T-helper 2 cell treated with Interferon-gamma antibody and Interleukin-4, amounts not matched to agents 5 μg/mL and 100 μg/mL, for 36 hours (primary cell): Measurements from ENCODE around the gene TMEM59L.
A peak's percentile ranks its signal among the peaks of the same experiment; 100 is the strongest.

Experiments used
- DNase-seq: peaks from one replicate; pipeline ENCODE4 v3.0.0; 2021; ENCODE audit warnings: low spot score
- H3K27ac Mint-ChIP-seq: one replicate; pipeline ENCODE4 v1.8.0; 2021; ENCODE audit warnings: mild to moderate bottlenecking, mixed read lengths
- H3K27me3 Mint-ChIP-seq: one replicate; pipeline ENCODE4 v1.8.0; 2021; ENCODE audit warnings: low read depth, mixed read lengths
- H3K36me3 Mint-ChIP-seq: one replicate; pipeline ENCODE4 v1.8.0; 2021; ENCODE audit warnings: low read depth, mixed read lengths
- H3K4me1 Mint-ChIP-seq: one replicate; pipeline ENCODE4 v1.8.0; 2021; ENCODE audit warnings: low read depth, mixed read lengths
- H3K4me3 Mint-ChIP-seq: one replicate; pipeline ENCODE4 v1.8.0; 2022; ENCODE audit warnings: mild to moderate bottlenecking, moderate library complexity, mixed read lengths
- H3K9me3 Mint-ChIP-seq: one replicate; pipeline ENCODE4 v1.8.0; 2021; ENCODE audit warnings: mixed read lengths

Gene TMEM59L

GRCh38 chr19:18648973-18649315 is 36.3 kb downstream of the TMEM59L start:
- Mint-ChIP-seq H3K4me1 (no peaks in the 10 kb centered on the region), H3K27ac (no peak overlapping the region)

GRCh38 chr19:18649371-18650020 is 36.8 kb downstream of the TMEM59L start:
- Mint-ChIP-seq H3K9me3 (no peaks in the 10 kb centered on the region), H3K4me3 (no peak overlapping the region), H3K27me3 (no peaks in the 10 kb centered on the region), H3K27ac (no peak overlapping the region), H3K36me3 (no peaks in the 10 kb centered on the region), H3K4me1 (no peaks in the 10 kb centered on the region)
- no peak for DNase-seq

More at GRCh38 chr19:18648973-18649315, 36.3 kb downstream of the TMEM59L start:
- H3K9me3 Mint-ChIP-seq, result no peaks in the 10 kb centered on the region
- H3K36me3 Mint-ChIP-seq, result no peaks in the 10 kb centered on the region
- no peak overlapping the region for H3K4me3 Mint-ChIP-seq
- no peak for DNase-seq
- H3K27me3 Mint-ChIP-seq, result no peaks in the 10 kb centered on the region

GRCh38 chr19:18650021-18650390 is 37.3 kb downstream of the TMEM59L start:
- Mint-ChIP-seq H3K9me3 (no peaks in the 10 kb centered on the region), H3K4me3 (no peak overlapping the region), H3K4me1 (no peaks in the 10 kb centered on the region), H3K27me3 (no peaks in the 10 kb centered on the region), H3K27ac (no peak overlapping the region), H3K36me3 (no peaks in the 10 kb centered on the region)
- no peak for DNase-seq

GRCh38 chr19:18650468-18651041 is 37.9 kb downstream of the TMEM59L start:
- no peaks in the 10 kb centered on the region for H3K27me3 Mint-ChIP-seq
- H3K27ac Mint-ChIP-seq, result no peak overlapping the region
- no peaks in the 10 kb centered on the region for H3K9me3 Mint-ChIP-seq
- H3K36me3 Mint-ChIP-seq, result no peaks in the 10 kb centered on the region
- no peaks in the 10 kb centered on the region for H3K4me1 Mint-ChIP-seq
- DNase-seq, result no peak
- no peak overlapping the region for H3K4me3 Mint-ChIP-seq

- H3K27ac Mint-ChIP-seq, result no peak overlapping the region
- no peaks in the 10 kb centered on the region for H3K36me3 Mint-ChIP-seq
Measured at GRCh38 chr19:18651300-18651699, 38.6 kb downstream of the TMEM59L start.

GRCh38 chr19:18651733-18652132 is 39.1 kb downstream of the TMEM59L start:
- H3K9me3 Mint-ChIP-seq, result no peaks in the 10 kb centered on the region
- no peaks in the 10 kb centered on the region for H3K27me3 Mint-ChIP-seq
- H3K36me3 Mint-ChIP-seq, result no peaks in the 10 kb centered on the region
- no peak overlapping the region for H3K27ac Mint-ChIP-seq
- no peaks in the 10 kb centered on the region for H3K4me1 Mint-ChIP-seq
- DNase-seq, result no peak
- no peak overlapping the region for H3K4me3 Mint-ChIP-seq

More at GRCh38 chr19:18651300-18651699, 38.6 kb downstream of the TMEM59L start:
- H3K4me3 Mint-ChIP-seq, result no peak overlapping the region
- H3K9me3 Mint-ChIP-seq, result no peaks in the 10 kb centered on the region
- no peaks in the 10 kb centered on the region for H3K4me1 Mint-ChIP-seq
- no peak for DNase-seq
- no peaks in the 10 kb centered on the region for H3K27me3 Mint-ChIP-seq

- Mint-ChIP-seq H3K4me3 (no peak overlapping the region), H3K4me1 (no peaks in the 10 kb centered on the region), H3K9me3 (no peaks in the 10 kb centered on the region), H3K27me3 (no peaks in the 10 kb centered on the region), H3K36me3 (no peaks in the 10 kb centered on the region), H3K27ac (no peak overlapping the region)
- DNase-seq, result no peak
Measured at GRCh38 chr19:18653853-18654252, 41.2 kb downstream of the TMEM59L start.

DNA sequence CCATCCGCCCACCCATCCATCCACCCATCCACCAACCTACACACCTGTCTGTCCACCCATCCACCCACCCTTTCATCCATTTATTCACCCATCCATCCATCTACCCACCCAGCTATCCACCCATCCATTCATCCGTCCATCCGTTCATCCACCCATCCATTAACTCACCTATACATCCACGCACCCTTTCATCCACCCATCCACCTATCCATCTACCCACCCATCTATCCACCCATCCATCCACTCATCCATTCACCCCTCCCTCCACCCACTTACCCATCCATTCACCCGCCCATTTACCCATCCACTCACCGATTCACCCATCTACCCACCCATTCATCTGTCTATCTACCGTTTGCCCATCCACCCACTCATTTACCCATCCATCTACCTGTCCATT is 41.8 kb downstream of the TMEM59L start:
- Mint-ChIP-seq H3K4me3 (no peak overlapping the region), H3K36me3 (no peaks in the 10 kb centered on the region), H3K27me3 (no peaks in the 10 kb centered on the region), H3K9me3 (no peaks in the 10 kb centered on the region), H3K27ac (no peak overlapping the region), H3K4me1 (no peaks in the 10 kb centered on the region)
- no peak for DNase-seq

- DNase-seq, result no peak
- no peak overlapping the region for H3K27ac Mint-ChIP-seq
- H3K27me3 Mint-ChIP-seq, result no peaks in the 10 kb centered on the region
- H3K9me3 Mint-ChIP-seq, result no peaks in the 10 kb centered on the region
- H3K4me1 Mint-ChIP-seq, result no peaks in the 10 kb centered on the region
- H3K4me3 Mint-ChIP-seq, result no peak overlapping the region
- H3K36me3 Mint-ChIP-seq, result no peaks in the 10 kb centered on the region
Measured at GRCh38 chr19:18655173-18655844, 42.6 kb downstream of the TMEM59L start.

DNA sequence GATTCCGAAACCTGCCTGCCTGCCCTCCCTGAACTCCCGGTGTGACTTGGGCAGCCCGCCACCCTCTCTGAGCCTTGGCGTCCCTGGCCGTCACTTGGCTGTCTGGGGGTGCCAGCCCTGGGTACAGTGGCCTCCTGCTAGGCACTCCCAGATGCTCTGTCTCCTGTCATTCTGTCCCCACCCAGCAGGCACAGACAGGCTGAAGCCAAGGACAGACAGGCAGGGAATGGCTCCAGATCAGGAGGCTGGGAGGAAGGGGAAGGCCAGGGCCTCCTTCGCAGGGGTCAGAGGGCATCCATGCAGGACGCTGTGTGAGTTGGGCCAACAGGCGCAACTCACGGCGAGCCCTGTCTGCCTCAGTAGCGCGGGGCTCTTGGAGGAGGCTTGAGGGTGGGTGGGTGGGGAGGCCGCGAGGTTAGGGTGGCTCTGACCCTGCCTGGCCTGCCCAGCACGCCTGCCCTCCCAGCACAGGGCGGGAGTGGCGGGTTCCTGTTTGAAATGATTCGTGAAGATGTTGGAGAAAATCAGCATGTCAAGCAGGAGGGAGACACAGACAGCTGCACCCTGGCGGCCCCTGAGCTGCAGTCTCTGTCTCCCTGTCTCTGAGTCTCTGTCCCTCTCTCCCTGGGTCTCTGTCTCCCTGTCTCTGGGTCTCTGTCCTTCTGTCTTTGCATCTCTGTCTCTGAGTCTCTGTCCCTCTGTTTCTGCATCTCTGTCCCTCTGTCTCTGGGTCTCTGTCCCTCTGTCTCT is 43.8 kb downstream of the TMEM59L start:
- DNase-seq, result no peak
- no peak overlapping the region for H3K4me3 Mint-ChIP-seq
- no peaks in the 10 kb centered on the region for H3K9me3 Mint-ChIP-seq
- H3K27me3 Mint-ChIP-seq, result no peaks in the 10 kb centered on the region
- H3K36me3 Mint-ChIP-seq, result no peaks in the 10 kb centered on the region
- no peaks in the 10 kb centered on the region for H3K4me1 Mint-ChIP-seq
- H3K27ac Mint-ChIP-seq, result no peak overlapping the region

DNA sequence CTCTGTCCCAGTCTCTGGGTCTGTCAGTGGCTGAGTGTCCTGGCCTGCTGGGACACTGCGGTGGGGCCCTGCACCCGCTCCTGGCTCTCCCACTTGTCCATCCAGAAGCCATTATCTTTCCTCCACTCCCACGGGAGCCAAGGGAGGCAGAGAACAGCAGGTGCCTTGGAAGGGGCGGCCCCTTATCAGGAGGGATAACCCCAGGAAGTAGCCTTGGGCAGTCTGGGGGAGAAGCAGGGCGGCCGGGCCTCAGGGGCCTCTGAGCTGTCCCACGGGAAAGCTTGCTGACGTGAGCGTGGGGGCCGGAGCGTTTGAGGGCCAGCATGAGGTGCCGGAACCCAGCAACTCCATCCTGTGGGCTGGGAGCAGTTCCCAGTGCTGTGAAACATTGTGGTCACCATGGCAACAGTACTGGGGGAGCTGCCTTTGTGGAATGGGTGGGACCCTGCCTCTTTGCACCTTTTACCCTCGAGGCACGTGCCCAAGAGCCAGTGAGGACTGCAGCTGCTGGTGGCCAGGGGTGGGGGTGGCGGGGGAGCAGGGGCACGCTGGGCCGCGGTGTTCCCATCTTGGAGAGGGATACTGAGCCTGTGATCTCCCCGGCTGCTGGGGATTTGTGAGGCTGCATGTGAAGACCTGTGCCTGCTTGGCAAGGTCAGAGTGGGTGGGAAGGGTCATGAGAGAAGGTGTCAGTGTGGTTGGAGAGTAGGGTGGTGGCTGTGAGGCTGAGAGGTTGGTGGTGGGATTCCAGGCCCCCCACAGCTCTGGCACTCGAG is 45.1 kb downstream of the TMEM59L start:
- Mint-ChIP-seq H3K27me3 (no peaks in the 10 kb centered on the region), H3K36me3 (no peaks in the 10 kb centered on the region), H3K9me3 (no peaks in the 10 kb centered on the region), H3K27ac (no peak overlapping the region), H3K4me1 (no peaks in the 10 kb centered on the region), H3K4me3 (no peak overlapping the region)
- no peak for DNase-seq

GRCh38 chr19:18658366-18658855 is 45.7 kb downstream of the TMEM59L start:
- Mint-ChIP-seq H3K4me1 (no peaks in the 10 kb centered on the region), H3K4me3 (no peak overlapping the region), H3K36me3 (no peaks in the 10 kb centered on the region)

GRCh38 chr19:18659281-18660050 is 46.8 kb downstream of the TMEM59L start:
- Mint-ChIP-seq H3K4me3 (no peak overlapping the region), H3K9me3 (no peaks in the 10 kb centered on the region), H3K27ac (no peak overlapping the region), H3K4me1 (no peaks in the 10 kb centered on the region), H3K36me3 (no peaks in the 10 kb centered on the region), H3K27me3 (no peaks in the 10 kb centered on the region)
- DNase-seq, result no peak

More at GRCh38 chr19:18658366-18658855, 45.7 kb downstream of the TMEM59L start:
- no peak for DNase-seq
- H3K27ac Mint-ChIP-seq, result peak overlapping the region; percentile 9
- H3K9me3 Mint-ChIP-seq, result no peaks in the 10 kb centered on the region
- H3K27me3 Mint-ChIP-seq, result no peaks in the 10 kb centered on the region
